CD4-positive, alpha-beta T cell treated with Interleukin-15 for 4 hours (primary cell): ENCODE data around the gene ZNF485.
A peak's percentile ranks its signal among the peaks of the same experiment; 100 is the strongest.
"Not testable (repeated sequence)": the region's sequence is repeated elsewhere in the genome, so short reads cannot be mapped to it uniquely, and the experiment has no call there.

Experiments used
- DNase-seq: peaks from one replicate; pipeline ENCODE4 v3.0.0-alpha.2; 2020; ENCODE audit warnings: low spot score

Gene ZNF485

DNA sequence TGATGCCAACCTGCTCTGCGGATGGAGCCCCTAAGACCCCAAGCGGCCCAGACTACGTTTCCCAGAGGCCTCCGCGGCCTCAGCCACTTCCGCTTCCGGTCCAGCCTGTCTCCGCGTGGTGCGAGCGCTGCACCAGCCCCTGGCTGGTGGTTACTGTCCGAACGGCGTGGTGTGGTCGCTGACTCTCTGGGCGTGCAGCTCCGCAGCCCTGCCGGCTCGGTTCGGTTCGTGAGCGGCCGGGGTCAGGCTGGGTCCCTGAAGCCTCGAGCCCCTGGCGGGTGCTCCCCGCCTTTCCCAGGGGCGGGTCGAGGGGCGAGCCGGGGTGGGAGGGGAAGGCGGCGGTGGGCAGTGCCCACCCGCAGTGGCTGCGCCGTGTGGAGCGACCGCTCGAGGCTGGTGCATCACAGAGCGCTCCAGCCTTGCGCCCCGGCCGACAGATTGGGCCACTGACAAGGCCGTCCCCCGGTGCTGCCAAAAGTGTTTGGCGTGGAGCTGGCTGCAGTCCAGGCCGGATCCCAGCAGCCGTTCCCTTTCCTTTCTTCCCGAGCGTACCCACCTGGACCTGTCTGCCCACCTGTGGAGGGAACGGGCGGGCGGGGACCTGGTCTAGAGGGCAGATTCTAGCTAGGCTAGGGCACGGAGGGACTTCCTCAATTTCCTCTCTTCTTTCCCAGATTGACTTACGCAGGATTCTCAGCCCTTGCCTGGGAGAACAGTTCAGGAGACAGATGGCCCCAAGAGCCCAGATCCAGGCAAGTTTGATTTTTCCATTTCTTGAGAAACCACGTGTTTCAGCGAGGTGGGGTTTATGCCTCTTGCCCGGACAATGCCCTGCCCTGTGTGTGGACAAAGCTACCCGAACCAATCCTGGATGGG lies at the start of gene ZNF485:
TSS of gene ZNF485 (plus strand) at position 116 of the 876 bp plus-strand sequence. CDS start at position 729, 613 bp downstream.
- DNase-seq, result peak; percentile 65

DNA sequence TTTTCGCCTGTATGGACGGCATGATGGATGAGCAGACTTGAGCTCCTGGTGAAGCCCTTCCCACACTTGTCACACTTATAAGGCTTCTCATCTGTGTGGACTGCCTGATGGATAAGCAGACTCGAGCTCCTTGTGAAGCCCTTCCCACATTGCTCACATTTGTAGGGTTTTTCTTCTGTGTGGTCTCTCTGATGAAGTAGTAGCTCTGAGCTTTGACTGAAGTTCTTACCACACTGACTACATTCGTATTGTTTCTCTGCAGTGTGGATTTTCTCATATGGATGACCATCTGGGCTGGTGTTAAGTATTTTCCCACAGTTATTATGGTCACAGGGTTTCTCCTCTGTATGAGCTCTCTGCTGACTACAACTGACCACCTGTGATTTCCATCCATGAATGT lies 49.0 kb upstream of the ZNF485 start:
- DNase-seq, result no peak

- DNase-seq, result no peak
Observed at GRCh38 chr10:43569681-43570080, 36.6 kb upstream of the ZNF485 start.

GRCh38 chr10:43570971-43571370 lies 35.3 kb upstream of the ZNF485 start:
- no peak for DNase-seq

- DNase-seq, result no peak
Observed at GRCh38 chr10:43573250-43574000, 32.8 kb upstream of the ZNF485 start.

DNA sequence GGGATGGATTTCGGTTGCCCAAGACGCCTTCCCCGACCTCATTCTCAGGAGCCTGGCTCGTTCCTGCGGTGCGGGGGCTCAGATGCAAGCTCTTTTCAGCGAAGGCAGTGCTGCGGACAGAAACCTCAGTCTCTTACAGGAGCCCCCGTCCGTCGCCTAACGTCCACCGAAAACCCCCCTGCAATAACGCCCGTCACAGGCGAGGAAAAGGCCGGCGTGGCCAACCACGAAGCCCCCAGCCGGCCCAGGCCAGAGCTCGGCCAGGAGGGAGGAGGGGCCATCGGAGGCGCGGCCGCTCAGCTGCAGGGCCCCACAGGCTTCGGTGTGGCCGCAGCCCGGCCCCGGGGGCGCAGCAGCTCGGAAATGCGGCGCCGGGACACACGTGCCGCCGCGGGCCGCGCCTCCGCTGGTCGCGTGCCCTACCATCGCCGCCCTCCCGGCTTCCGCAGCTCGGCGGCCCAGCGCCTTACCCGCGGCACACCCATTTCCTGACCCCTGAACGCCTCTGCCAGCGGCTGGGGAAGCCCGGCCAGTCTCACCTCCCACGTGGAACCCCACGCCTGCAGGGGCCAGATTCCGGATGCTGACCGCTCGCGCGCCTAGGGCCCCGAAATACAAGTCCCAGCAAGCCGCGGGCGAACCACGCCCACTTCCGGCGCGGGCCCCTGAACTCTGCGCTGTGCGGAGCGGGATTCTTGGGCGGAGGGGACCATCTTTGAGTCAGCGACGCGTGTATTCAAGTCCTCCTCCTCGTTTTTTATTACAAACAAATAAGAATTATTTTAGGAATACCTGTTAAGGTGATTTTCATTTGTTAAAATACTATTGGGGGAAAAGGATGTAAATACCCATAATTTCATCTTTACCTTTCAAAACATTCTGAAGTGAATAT lies 32.0 kb upstream of the ZNF485 start, which contains the start of gene ZNF239:
TSS of gene ZNF239 (minus strand) at position 616 of the 892 bp plus-strand sequence. CDS start 16,537 bp downstream, outside the sequence.
- DNase-seq, result peak; percentile 83

DNA sequence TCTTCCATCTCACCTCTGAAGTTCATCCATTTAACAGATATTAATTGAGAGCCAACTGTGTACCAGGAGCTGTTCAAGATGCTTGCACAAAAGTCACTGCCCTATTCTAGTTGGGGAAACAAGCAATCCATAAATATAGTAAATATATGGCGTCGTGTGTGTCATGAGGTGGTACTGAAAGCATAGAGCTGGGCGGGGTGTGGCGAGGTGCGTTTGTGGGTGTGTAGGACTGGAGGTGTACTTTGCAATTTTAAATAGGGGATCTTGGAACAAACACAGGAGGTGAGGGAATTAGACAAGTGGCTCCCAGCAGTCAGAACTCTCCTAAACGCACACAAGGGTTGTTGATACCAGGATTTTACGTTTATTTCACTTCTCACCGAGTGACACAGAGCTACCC lies 31.3 kb upstream of the ZNF485 start:
- no peak for DNase-seq

GRCh38 chr10:43576062-43576461 lies 30.2 kb upstream of the ZNF485 start:
- peak; percentile 20 for DNase-seq

DNA sequence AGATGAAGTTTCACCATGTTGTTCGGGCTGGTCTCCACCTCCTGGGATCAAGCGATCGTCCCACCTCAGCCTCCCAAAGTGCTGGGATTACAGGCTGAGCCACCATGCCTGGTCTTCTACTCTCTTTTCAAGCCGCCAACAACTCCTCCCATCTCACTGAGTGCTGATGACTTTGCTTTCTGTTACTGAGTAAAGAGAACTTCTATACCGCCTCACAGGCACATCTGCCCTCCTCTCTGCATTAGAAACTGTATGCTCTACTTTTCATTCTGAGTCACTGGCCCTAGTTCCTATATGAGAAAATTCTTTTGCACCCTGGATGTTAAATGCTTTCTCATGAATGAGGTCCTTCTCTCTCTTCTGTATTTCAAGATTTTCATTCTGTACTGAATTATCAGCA lies 29.7 kb upstream of the ZNF485 start:
- no peak for DNase-seq

DNA sequence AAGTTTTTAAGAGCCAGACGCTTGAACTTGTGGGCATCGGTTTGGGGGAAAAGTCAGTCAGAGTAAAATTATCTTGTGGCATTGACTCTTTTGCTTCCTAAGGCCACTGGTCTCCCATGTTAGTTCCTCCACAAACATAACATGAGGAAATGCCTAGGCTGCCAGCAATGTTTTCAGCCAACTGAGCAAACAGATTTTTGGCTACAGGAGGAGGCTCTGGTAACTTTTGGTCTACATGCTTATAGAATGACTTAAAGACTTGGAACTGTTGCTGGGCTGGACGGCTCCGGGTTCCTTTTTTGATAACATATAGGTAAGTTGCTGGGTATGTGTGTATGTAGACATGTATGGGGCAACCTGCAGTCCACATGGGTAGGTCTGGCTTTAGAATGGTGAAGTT lies 22.2 kb upstream of the ZNF485 start:
- no peak for DNase-seq

DNA sequence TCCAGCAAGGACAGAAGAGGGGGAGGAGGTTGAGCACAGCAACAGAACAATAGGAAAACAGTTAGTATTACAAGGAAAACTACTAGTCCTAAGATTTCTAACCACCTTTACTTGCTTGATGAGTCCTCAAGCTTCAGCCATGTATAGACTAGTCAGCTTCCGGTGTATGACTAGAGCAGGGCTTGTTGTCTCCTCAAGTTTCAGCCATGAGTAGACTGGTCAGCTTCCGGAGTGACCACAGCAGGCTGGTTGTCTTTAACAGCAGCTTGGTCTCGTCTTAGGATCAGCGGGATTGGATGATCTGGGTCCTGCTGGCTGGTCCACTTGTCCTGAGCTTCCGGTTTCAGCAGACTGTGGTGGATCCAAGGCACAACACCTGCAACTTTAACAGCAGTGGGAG lies 21.2 kb upstream of the ZNF485 start:
- no peak for DNase-seq

DNA sequence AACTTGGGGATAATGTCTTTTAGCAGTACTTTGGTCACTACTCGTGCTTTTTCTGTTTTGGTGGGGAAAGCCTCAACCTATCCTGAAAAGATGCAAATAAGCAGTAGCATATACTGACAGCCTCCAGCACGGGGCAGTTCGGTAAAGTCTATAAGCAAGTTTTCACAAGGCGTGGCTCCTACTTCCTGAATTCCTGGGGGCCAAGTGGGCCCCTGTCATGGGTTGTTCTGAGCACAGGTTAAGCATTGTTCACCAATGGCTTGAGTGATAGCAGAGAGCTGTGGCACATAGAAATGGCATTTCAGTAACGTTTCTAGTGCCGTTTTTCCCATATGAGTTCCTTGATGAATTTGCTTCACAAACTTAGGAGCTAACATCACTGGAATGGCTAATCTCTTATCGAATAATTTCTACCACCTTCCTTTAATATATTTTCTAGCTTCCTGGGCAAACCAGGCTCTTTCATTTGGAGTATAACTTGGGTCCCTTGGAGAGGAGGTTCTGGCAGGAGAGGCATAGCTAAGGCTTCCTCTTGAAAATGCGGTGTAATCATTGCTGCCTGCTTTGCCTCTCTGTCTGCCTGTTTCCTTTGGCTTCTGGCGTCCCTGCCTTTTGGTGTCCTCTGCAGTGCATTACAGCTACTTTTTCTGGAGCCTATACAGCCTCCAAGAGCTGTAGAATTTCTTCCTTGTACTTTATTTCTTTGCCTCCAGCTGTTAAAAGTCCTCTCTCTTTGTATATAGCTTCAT lies 20.1 kb upstream of the ZNF485 start:
- DNase-seq, result no peak

GRCh38 chr10:43586730-43587115 lies 19.5 kb upstream of the ZNF485 start:
- not testable (repeated sequence) for DNase-seq

- no peak for DNase-seq
Observed at GRCh38 chr10:43591303-43591904, 14.8 kb upstream of the ZNF485 start.

DNA sequence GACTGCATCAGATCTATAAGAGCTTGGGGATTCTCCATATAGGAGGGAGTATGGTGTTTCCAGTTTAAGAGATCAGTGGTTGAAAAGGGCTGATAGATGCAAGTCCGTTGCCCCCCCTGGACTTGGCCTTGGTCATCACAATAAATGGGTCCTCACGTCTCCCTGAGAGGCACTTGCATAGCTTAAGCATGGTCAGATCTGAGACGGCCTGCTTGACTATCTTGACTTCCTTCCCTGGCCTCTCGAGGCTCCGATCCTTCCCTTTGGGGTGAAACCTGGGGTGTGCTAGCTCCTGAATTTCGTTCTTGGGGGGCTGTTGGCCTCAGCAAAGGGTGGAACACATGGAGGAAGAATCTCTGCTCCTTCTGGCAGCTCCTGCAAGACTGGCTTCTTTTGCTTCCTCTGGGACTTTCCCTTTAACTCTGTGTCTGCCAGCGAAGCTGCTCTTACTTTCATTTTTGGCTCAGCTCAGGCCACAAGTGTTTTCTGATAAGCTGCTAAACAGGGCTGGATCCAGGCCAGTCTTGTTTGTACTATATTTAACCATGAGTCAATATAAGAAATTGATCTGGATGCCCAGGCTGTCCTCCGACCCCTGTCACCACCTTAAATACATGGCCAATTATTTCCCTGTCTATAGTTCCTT lies 11.2 kb upstream of the ZNF485 start:
- peak; percentile 52 for DNase-seq

GRCh38 chr10:43595739-43596298 lies 10.4 kb upstream of the ZNF485 start:
- DNase-seq, result peak; percentile 21

GRCh38 chr10:43596546-43596945 lies 9.7 kb upstream of the ZNF485 start:
- no peak for DNase-seq

DNA sequence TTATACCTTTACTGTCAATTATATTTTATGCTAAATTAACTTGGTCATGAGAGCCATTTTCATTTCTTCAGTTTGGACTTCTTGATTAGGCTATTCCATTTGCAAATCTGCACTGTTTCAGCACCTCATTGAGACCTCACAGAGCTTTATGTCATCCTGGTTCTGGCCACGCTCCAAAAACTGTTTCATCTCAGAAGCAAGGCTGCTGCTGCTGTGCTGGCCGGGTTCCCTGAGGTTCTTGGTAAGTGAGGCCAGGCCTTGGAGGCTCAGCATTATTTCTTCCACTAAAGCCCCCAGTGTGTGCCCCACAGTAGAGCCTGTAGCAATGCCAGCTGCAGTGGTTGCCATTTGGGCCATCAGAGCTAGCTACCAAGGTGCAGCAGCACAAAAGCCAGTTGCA lies 7.8 kb upstream of the ZNF485 start:
- DNase-seq, result no peak

DNA sequence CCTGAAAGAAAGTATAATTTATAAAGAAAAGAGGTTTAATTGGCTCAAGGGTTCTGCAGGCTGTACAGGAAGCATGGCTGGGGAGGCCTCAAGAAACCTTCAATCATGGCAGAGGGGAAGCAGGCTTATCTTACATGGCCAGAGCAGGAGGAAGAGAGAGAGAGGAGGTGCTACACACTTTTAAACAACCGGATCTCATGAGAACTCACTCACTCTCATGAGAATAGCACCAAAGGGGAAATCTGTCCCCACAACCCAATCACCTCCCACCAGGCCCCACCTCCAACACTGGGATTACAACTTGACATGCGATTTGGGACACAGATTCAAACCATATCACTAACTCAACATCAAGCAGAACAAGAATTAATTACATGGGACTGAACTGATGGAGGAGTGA lies 6.9 kb upstream of the ZNF485 start:
- no peak for DNase-seq

DNA sequence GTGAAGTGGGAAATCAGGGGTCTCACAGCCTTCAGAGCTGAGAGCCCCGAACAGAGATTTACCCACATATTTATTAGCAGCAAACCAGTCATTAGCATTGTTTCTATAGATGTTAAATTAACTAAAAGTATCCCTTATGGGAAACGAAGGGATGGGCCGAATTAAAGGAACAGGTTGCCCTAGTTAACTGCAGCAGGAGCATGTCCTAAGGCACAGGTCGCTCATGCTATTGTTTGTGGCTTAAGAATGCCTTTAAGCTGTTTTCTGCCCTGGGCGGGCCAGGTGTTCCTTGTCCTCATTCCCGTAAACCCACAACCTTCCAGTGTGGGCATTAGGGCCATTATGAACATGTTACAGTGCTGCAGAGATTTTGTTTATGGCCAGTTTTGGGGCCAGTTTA lies 4.7 kb upstream of the ZNF485 start:
- not testable (repeated sequence) for DNase-seq
